HepG2 (cell line): ENCODE measurements around the gene TMEM132E. TPM values are rescaled to one million over a fixed set of nuclear protein-coding genes. Genes with fewer than 3 reads are reported as not detected.

Source experiments
- ATAC-seq: fragments of 200-7000 bp; cut with Tn5 transposase; 3 replicates; pipeline ENCODE4 v1.9.1; 2020; ENCODE audit warnings: mild to moderate bottlenecking, moderate library complexity
- BruUV-seq: library from RNA; stranded (reverse); fragments of 400-500 nt; replicated peaks from 2 replicates; lab custom pipeline; 2021; lab: Mats Ljungman, UMichigan
- CTCF ChIA-PET: fragments of 300-600 bp; formaldehyde crosslinking; extraction: SDS; loops from one replicate; lab custom pipeline; 2021; ENCODE audit warnings: low total read pairs, inconsistent platforms, low intra/inter-chr PET ratio; lab: Yijun Ruan, JAX
- POLR2A ChIA-PET: fragments of 350-600 bp; sonication (Branson Sonifier 250); formaldehyde crosslinking; loops from one replicate; lab custom pipeline; 2020; ENCODE audit warnings: antibody characterized with exemption, inconsistent platforms; lab: Yijun Ruan, JAX
- DNase-seq: peaks from one replicate; pipeline ENCODE4 v3.0.0-alpha.2; 2015; ENCODE audit warnings: low spot score
- FAIRE-seq: peaks from 3 replicates; lab custom pipeline; 2011; peaks lifted over from hg19 to GRCh38; lab: Jason Lieb, UNC
- H2AFZ ChIP-seq: one replicate; pipeline ENCODE4 v1.6.1; 2011; ENCODE audit warnings: low read length, inconsistent platforms
- H3K27ac ChIP-seq: fragments of 300-600 bp; 3 replicates; pipeline ENCODE4 v1.8.0; 2011; ENCODE audit warnings: mixed run types, mild to moderate bottlenecking, mixed read lengths, low read length, inconsistent platforms; ENCODE audit not compliant: insufficient read depth; ENCODE audit errors: extremely low read length
- H3K27me3 ChIP-seq, 2 experiments: fragments of 200-600 bp in 1 of 2; 2 replicates in 1 of 2; 3 replicates in 1 of 2; pipeline versions ENCODE4 v1.6.0 to v1.8.0; 2011; ENCODE audit warnings: low read length in 2 of 2, mild to moderate bottlenecking in 2 of 2, moderate library complexity in 2 of 2, inconsistent platforms in 1 of 2; ENCODE audit not compliant: insufficient read depth in 2 of 2, control insufficient read depth in 1 of 2
- H3K36me3 ChIP-seq, 2 experiments: fragments of 200-600 bp in 1 of 2; replicated peaks in 1 of 2; 2 replicates in 1 of 2; 3 replicates in 1 of 2; pipeline versions ENCODE4 v1.5.1 to v1.8.0; 2011; ENCODE audit warnings: low read length in 2 of 2, inconsistent platforms in 1 of 2; ENCODE audit not compliant: insufficient read depth in 2 of 2, control insufficient read depth in 1 of 2
- H3K4me1 ChIP-seq: 2 replicates; pipeline ENCODE4 v1.5.1; 2012; ENCODE audit warnings: low read length, inconsistent platforms; ENCODE audit not compliant: insufficient read depth
- H3K4me2 ChIP-seq: 2 replicates; pipeline ENCODE4 v1.6.0; 2011; ENCODE audit warnings: low read depth, low read length, inconsistent platforms
- H3K4me3 ChIP-seq, 3 experiments: fragments of 200-600 bp in 1 of 3; sonication (generic), shearing (Covaris generic) in 1 of 3; replicated peaks in 1 of 3; 2 replicates each; pipeline ENCODE4 v1.5.1; 2011 to 2016; ENCODE audit warnings: low read length in 3 of 3, inconsistent platforms in 2 of 3, low read depth in 2 of 3, mild to moderate bottlenecking in 2 of 3, control low read depth in 1 of 3, mixed read lengths in 1 of 3; ENCODE audit not compliant: insufficient read depth in 1 of 3
- H3K79me2 ChIP-seq: one replicate; pipeline ENCODE4 v1.6.1; 2011; ENCODE audit warnings: low read length, inconsistent platforms; ENCODE audit not compliant: insufficient read depth
- H3K9ac ChIP-seq: 2 replicates; pipeline ENCODE4 v1.6.0; 2011; ENCODE audit warnings: mild to moderate bottlenecking, low read depth, low read length, inconsistent platforms; ENCODE audit not compliant: insufficient read depth
- H3K9me3 ChIP-seq: 2 replicates; pipeline ENCODE4 v1.5.1; 2012; ENCODE audit warnings: mild to moderate bottlenecking, low read length
- H4K20me1 ChIP-seq: 2 replicates; pipeline ENCODE4 v1.6.0; 2011; ENCODE audit warnings: inconsistent platforms, mild to moderate bottlenecking, low read length, moderate library complexity; ENCODE audit not compliant: insufficient read depth
- FIP1L1 ChIP-seq: fragments of 200-400 bp; formaldehyde crosslinking; IDR thresholded peaks from 2 replicates; pipeline ENCODE4 v1.6.1; 2018; ENCODE audit warnings: low read depth, mild to moderate bottlenecking, low read length, moderate library complexity, borderline replicate concordance; ENCODE audit not compliant: insufficient read depth
- HOMEZ ChIP-seq: IDR thresholded peaks from 2 replicates; pipeline ENCODE4 v1.6.1; 2016; ENCODE audit warnings: low read depth
- KDM4B ChIP-seq: sonication (generic); formaldehyde crosslinking; IDR thresholded peaks from 2 replicates; pipeline ENCODE4 v1.4.0; 2020; ENCODE audit warnings: missing genetic modification reagents
- RAD21 ChIP-seq: fragments of 450-650 bp; formaldehyde crosslinking; IDR thresholded peaks from 2 replicates; pipeline ENCODE4 v1.5.0; 2020; ENCODE audit warnings: mild to moderate bottlenecking
- TBP ChIP-seq: sonication (generic); formaldehyde crosslinking; IDR thresholded peaks from 2 replicates; pipeline ENCODE4 v1.5.0; 2020; ENCODE audit warnings: missing genetic modification reagents
- ZKSCAN1 ChIP-seq: fragments of 150-350 bp; IDR thresholded peaks from 2 replicates; pipeline ENCODE4 v1.6.1; 2014; ENCODE audit warnings: low read length
- ZNF781 ChIP-seq: sonication (generic); formaldehyde crosslinking; IDR thresholded peaks from 2 replicates; pipeline ENCODE4 v1.5.1; 2020; ENCODE audit warnings: borderline replicate concordance, mild to moderate bottlenecking, missing genetic modification reagents; ENCODE audit errors: not compliant biosample characterization
- ZNF816 ChIP-seq: sonication (generic); formaldehyde crosslinking; IDR thresholded peaks from 2 replicates; pipeline ENCODE4 v1.8.0; 2022; ENCODE audit warnings: missing genetic modification reagents, mild to moderate bottlenecking, borderline replicate concordance
- WGBS: methylation state at CpG from one replicate; pipeline ENCODE4 v1.1.6; 2017; ENCODE audit warnings: low lambda C conversion rate; 5-methylcytosine and 5-hydroxymethylcytosine counted together
- in situ Hi-C: cut with HindIII; loops from 2 replicates; pipeline ENCODE4 v1.10.0; 2017; ENCODE audit warnings: low pct_unique_long_range_greater_than_20kb; ENCODE audit not compliant: extremely low pct_ligation_motif_present
- intact Hi-C: fragments of 100-400 bp; cut with micrococcal nuclease; formaldehyde crosslinking; loops from one replicate; pipeline ENCODE4 v1.10.0; 2022; ENCODE audit not compliant: unreplicated experiment
- polyA plus RNA-seq, 8 experiments: library from polyadenylated mRNA; depleted of rRNA in 3 of 8; stranded (reverse) in 7 of 8; unstranded in 1 of 8; fragments of >200 nt; fragmentation: Illumina TruSeq in 4 of 8; extraction: Trizol in 4 of 8; gene quantifications; 2 replicates each; pipeline versions ENCODE4 v1.2.1 to v1.2.3, GENCODE V29; 2011 to 2016; ENCODE audit warnings: low read depth in 4 of 8, missing spikeins in 1 of 8, mixed read lengths in 1 of 8; ENCODE audit not compliant: insufficient read depth in 1 of 8
- total RNA-seq, 5 experiments: library from RNA; depleted of rRNA; stranded (reverse); fragments of >200 nt; fragmentation: Illumina TruSeq; extraction: Trizol; gene quantifications; 2 replicates each; pipeline ENCODE4 v1.2.3, GENCODE V29; 2016; ENCODE audit warnings: low read depth in 1 of 5

The TMEM132E gene
- total and polyA plus RNA-seq, 2 of the 13 experiments (the other 11 are each of a cell fraction or from before 2014, with no cell fraction given), result not detected

DNA sequence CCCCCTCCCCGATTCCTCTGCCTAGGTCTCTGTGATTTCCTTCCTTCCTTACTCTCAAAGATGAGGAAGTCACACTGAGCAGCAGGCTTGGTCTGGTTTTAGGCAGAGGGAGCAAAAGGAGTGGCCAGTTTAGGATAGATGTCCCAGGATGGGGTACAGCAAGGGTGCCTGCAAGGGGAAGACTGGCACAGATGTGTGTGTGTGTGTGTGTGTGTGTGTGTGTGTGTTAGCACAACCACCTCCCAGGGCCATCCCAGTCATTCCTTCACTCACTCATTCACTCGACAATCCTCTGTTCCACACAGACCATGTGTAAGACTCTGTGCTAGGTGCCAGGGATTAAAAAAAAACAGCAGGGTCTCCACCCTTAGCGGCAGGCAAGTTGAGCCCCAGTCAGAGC is 35.9 kb downstream of the TMEM132E start:
- Histone ChIP-seq H3K27me3 (peaks cover 1 to 3% of the 10 kb centered on the region in 2 experiments; a peak in 2 of 5 replicates), H3K4me3 (no peak overlapping the region), H3K79me2 (no peaks in the 10 kb centered on the region), H2AFZ (no peak overlapping the region), H3K27ac (no peak overlapping the region), H4K20me1 (no peaks in the 10 kb centered on the region), H3K36me3 (no peaks in the 10 kb centered on the region), H3K9ac (no peak overlapping the region), H3K4me1 (no peaks in the 10 kb centered on the region), H3K4me2 (no peak overlapping the region), H3K9me3 (no peaks in the 10 kb centered on the region)
- CTCF ChIA-PET, result no interaction called here
- no peak for FAIRE-seq
- TF ChIP-seq FIP1L1 (no peak), HOMEZ (CRISPR knock-in tag) (no peak), TBP (CRISPR knock-in tag) (no peak), ZNF816 (CRISPR knock-in tag) (no peak)
- DNase-seq, result no peak
- POLR2A ChIA-PET, result no interaction called here
- in situ Hi-C loops, result no loop called here
- 0% methylated on average over 3 of the region's 3 CpGs for WGBS
- no TSS peak for BruUV-seq
- no peak for ATAC-seq
- intact Hi-C loops, result no loop called here

- BruUV-seq, result no TSS peak
- intact Hi-C loops, result no loop called here
- in situ Hi-C loops, result no loop called here
Observed at GRCh38 chr17:34616148-34616547, 36.8 kb downstream of the TMEM132E start.

More at GRCh38 chr17:34616148-34616547, 36.8 kb downstream of the TMEM132E start:
- DNase-seq, result no peak
- H4K20me1 ChIP-seq, result no peaks in the 10 kb centered on the region
- WGBS, result 25% methylated on average over 2 of the region's 3 CpGs
- H2AFZ ChIP-seq, result no peak overlapping the region
- H3K4me3 ChIP-seq, result no peak overlapping the region
- ATAC-seq, result no peak
- no peak for TF ChIP-seq KDM4B
- no peak for TF ChIP-seq ZNF781 (CRISPR knock-in tag)
- TF ChIP-seq RAD21, result no peak
- TF ChIP-seq ZKSCAN1, result no peak
- ChIA-PET POLR2A (no interaction called here), CTCF (no interaction called here)
- H3K4me1 ChIP-seq, result no peaks in the 10 kb centered on the region
- no peaks in the 10 kb centered on the region for H3K79me2 ChIP-seq
- H3K4me2 ChIP-seq, result no peak overlapping the region
- H3K9me3 ChIP-seq, result no peaks in the 10 kb centered on the region
- H3K27ac ChIP-seq, result no peak overlapping the region
- no peaks in the 10 kb centered on the region for H3K36me3 ChIP-seq
- no peak overlapping the region for H3K9ac ChIP-seq
- H3K27me3 ChIP-seq, result peaks cover 0 to 1% of the 10 kb centered on the region in 2 experiments; a peak in 2 of 5 replicates
- FAIRE-seq, result no peak
